Neuronal stem cell (in vitro differentiated cells): ENCODE results near the gene ELAVL4.

ENCODE experiments used
- DNase-seq: peaks from one replicate; pipeline ENCODE4 v3.0.0-alpha.2; 2013; ENCODE audit warnings: low spot score
- H2AFZ ChIP-seq: one replicate; pipeline ENCODE4 v1.6.1; 2013; ENCODE audit warnings: mild to moderate bottlenecking, low read length, inconsistent platforms
- H2AK5ac ChIP-seq: 2 replicates; pipeline ENCODE4 v1.6.1; 2013; ENCODE audit warnings: low read depth, mild to moderate bottlenecking, inconsistent platforms, low read length, moderate library complexity, mixed read lengths
- H2BK120ac ChIP-seq: 2 replicates; pipeline ENCODE4 v1.6.1; 2013; ENCODE audit warnings: low read depth, mild to moderate bottlenecking, inconsistent platforms, low read length, moderate library complexity, mixed read lengths
- H2BK12ac ChIP-seq: one replicate; pipeline ENCODE4 v1.6.1; 2013; ENCODE audit warnings: low read length, inconsistent platforms
- H2BK15ac ChIP-seq: 2 replicates; pipeline ENCODE4 v1.6.1; 2013; ENCODE audit warnings: mild to moderate bottlenecking, low read length, inconsistent platforms, mixed read lengths
- H2BK5ac ChIP-seq: one replicate; pipeline ENCODE4 v1.6.1; 2013; ENCODE audit warnings: inconsistent platforms, mild to moderate bottlenecking, low read length, moderate library complexity
- H3K14ac ChIP-seq: one replicate; pipeline ENCODE4 v1.6.1; 2013; ENCODE audit warnings: low read length, inconsistent platforms
- H3K18ac ChIP-seq: 2 replicates; pipeline ENCODE4 v1.6.1; 2013; ENCODE audit warnings: low read length, inconsistent platforms
- H3K23ac ChIP-seq: 2 replicates; pipeline ENCODE4 v1.6.1; 2013; ENCODE audit warnings: low read depth, mild to moderate bottlenecking, mixed read lengths, low read length, inconsistent platforms; ENCODE audit not compliant: poor library complexity
- H3K27ac ChIP-seq: replicated peaks from 3 replicates; pipeline ENCODE4 v1.5.1; 2013; ENCODE audit warnings: low read length, inconsistent platforms
- H3K27me3 ChIP-seq, 3 experiments: 2 replicates each; pipeline ENCODE4 v1.6.1; 2013; ENCODE audit warnings: low read length in 3 of 3, mild to moderate bottlenecking in 2 of 3, inconsistent platforms in 1 of 3, low read depth in 1 of 3, mixed read lengths in 1 of 3, moderate library complexity in 1 of 3; ENCODE audit not compliant: control insufficient read depth in 3 of 3, insufficient read depth in 3 of 3
- H3K36me3 ChIP-seq, 2 donors: replicated peaks in 1 of 2; 2 replicates each; pipeline ENCODE4 v1.6.1; 2013; ENCODE audit warnings: low read length in 2 of 2; ENCODE audit not compliant: control insufficient read depth in 2 of 2, insufficient read depth in 2 of 2
- H3K4ac ChIP-seq: 2 replicates; pipeline ENCODE4 v1.6.1; 2013; ENCODE audit warnings: inconsistent platforms, mild to moderate bottlenecking, low read length, moderate library complexity
- H3K4me1 ChIP-seq, 2 donors: 1 replicate in 1 of 2; 2 replicates in 1 of 2; pipeline ENCODE4 v1.6.1; 2013; ENCODE audit warnings: low read length in 2 of 2, low read depth in 1 of 2; ENCODE audit not compliant: control insufficient read depth in 2 of 2, insufficient read depth in 1 of 2
- H3K4me2 ChIP-seq: one replicate; pipeline ENCODE4 v1.6.1; 2013; ENCODE audit warnings: mild to moderate bottlenecking, low read length, inconsistent platforms; ENCODE audit not compliant: insufficient read depth, poor library complexity, severe bottlenecking
- H3K4me3 ChIP-seq, 2 donors: 2 replicates each; pipeline ENCODE4 v1.5.1; 2013; ENCODE audit warnings: low read length in 2 of 2, mild to moderate bottlenecking in 2 of 2, inconsistent platforms in 1 of 2, moderate library complexity in 1 of 2
- H3K79me1 ChIP-seq: one replicate; pipeline ENCODE4 v1.6.1; 2013; ENCODE audit warnings: low read depth, mild to moderate bottlenecking, inconsistent platforms, low read length, moderate library complexity
- H3K9ac ChIP-seq: one replicate; pipeline ENCODE4 v1.6.1; 2013; ENCODE audit warnings: mild to moderate bottlenecking, low read depth, low read length, inconsistent platforms; ENCODE audit not compliant: poor library complexity
- H3K9me3 ChIP-seq, 2 donors: replicated peaks in 1 of 2; 2 replicates each; pipeline versions ENCODE3 to v1.6.1; 2013; ENCODE audit warnings: low read length in 2 of 2, mild to moderate bottlenecking in 2 of 2, inconsistent platforms in 1 of 2, low read depth in 1 of 2, mixed read lengths in 1 of 2, moderate library complexity in 1 of 2; ENCODE audit not compliant: control insufficient read depth in 2 of 2, insufficient read depth in 1 of 2
- H4K8ac ChIP-seq: one replicate; pipeline ENCODE4 v1.6.1; 2013; ENCODE audit warnings: low read depth, mild to moderate bottlenecking, inconsistent platforms, low read length, moderate library complexity
- H4K91ac ChIP-seq: one replicate; pipeline ENCODE4 v1.6.1; 2013; ENCODE audit warnings: low read length, low read depth, mild to moderate bottlenecking, inconsistent platforms; ENCODE audit not compliant: poor library complexity
- WGBS, 2 donors: extraction: QIAGEN DNeasy Blood & Tissue Kit; methylation state at CpG; one replicate each; pipeline ENCODE4 v1.1.7; 2013; ENCODE audit warnings: missing lambda C conversion rate in 2 of 2, mixed read lengths in 1 of 2; ENCODE audit not compliant: insufficient read length in 2 of 2, insufficient replicate concordance in 1 of 2; ENCODE audit errors: extremely low coverage in 2 of 2; 5-methylcytosine and 5-hydroxymethylcytosine counted together

Gene ELAVL4

DNA sequence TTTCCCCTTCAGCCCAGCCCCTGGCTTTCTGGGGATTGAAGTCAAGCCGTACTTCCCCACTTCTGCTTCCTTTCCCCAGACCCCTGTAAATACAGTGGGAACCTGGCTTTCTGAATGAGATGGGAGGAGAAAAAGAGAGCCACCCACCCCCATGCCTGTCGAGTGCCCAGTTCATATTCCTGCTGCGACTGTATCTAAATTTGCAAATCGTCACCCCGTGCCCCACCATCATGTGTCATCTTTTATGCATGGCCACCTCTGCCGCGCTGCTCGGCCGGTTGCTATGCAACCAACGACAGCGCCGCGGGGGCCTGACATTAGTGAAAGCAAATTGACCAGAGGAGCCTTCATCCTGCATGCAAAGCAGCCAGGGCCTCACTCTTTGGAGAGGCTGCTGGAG lies 143.0 kb downstream of the ELAVL4 start:
- WGBS, 2 donors: no CpG with 5 or more reads among the region's 13 CpGs
- Histone ChIP-seq H2BK15ac (no peak overlapping the region), H3K18ac (no peak overlapping the region), H3K23ac (no peak overlapping the region), H3K27me3 (no peaks in the 10 kb centered on the region), H3K27ac (no peak overlapping the region), H3K4me2 (no peak overlapping the region), H2BK12ac (no peak overlapping the region), H4K91ac (no peak overlapping the region), H3K9me3 (no peaks in the 10 kb centered on the region), H2AK5ac (no peak overlapping the region), H3K9ac (no peak overlapping the region), H3K36me3 (no peaks in the 10 kb centered on the region), H2AFZ (peak overlapping the region; percentile 71), H3K4me3 (no peak overlapping the region), H3K4ac (no peak overlapping the region), H2BK120ac (no peak overlapping the region), H2BK5ac (no peak overlapping the region), H3K14ac (no peak overlapping the region), H4K8ac (no peak overlapping the region), H3K4me1 (peaks cover 10 to 13% of the 10 kb centered on the region in 2 donors), H3K79me1 (no peaks in the 10 kb centered on the region)
- peak; percentile 48 for DNase-seq

DNA sequence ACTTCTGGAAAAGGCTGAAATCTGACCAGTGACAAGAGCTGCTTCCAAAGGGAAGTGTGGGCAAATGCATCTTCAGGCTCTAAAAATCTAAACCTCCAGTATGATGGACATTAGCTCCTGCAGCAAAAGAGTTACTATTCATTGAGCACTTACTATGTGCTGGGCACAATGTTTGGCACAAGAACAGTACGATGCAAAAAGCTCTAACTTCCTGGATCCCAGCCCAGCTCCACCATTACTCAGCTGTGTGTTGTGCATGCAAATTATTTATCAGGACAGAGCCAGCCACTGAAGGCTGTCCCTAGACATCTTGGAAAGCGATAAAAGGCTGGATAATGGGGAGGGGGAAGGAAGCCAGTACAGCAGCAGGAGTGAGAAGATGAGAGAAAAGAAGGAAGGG lies 143.5 kb downstream of the ELAVL4 start:
- Histone ChIP-seq H3K4me2 (no peak overlapping the region), H3K9me3 (no peaks in the 10 kb centered on the region), H4K91ac (no peak overlapping the region), H2BK5ac (no peak overlapping the region), H3K9ac (no peak overlapping the region), H4K8ac (no peak overlapping the region), H2BK15ac (no peak overlapping the region), H2AFZ (peak overlapping the region; percentile 71), H2AK5ac (no peak overlapping the region), H2BK120ac (no peak overlapping the region), H3K27ac (no peak overlapping the region), H3K4me1 (peaks cover 10 to 13% of the 10 kb centered on the region in 2 donors), H3K14ac (no peak overlapping the region), H3K79me1 (no peaks in the 10 kb centered on the region), H3K27me3 (no peaks in the 10 kb centered on the region), H3K23ac (no peak overlapping the region), H2BK12ac (no peak overlapping the region), H3K36me3 (no peaks in the 10 kb centered on the region), H3K4ac (no peak overlapping the region), H3K4me3 (no peak overlapping the region), H3K18ac (no peak overlapping the region)
- no peak for DNase-seq
- no CpG with 5 or more reads among the region's 2 CpGs for WGBS, 2 donors
